Activated CD8-positive, alpha-beta T cell treated with anti-CD3 and anti-CD28 coated beads for 36 hours (primary cell): Measurements from ENCODE around the gene GRAMD2B. TPM values are rescaled to one million over a fixed set of nuclear protein-coding genes. Genes with fewer than 3 reads are reported as not detected.

Source experiments
- ATAC-seq: fragments of 200-7000 bp; cut with Tn5 transposase; one replicate; pipeline ENCODE4 v1.10.0; 2021; ENCODE audit warnings: mild to moderate bottlenecking, moderate library complexity
- CTCF ChIA-PET: fragments of 350-600 bp; sonication (Branson Sonifier 250); formaldehyde crosslinking; loops from one replicate; lab custom pipeline; 2021; ENCODE audit warnings: antibody characterized with exemption; lab: Charles Lee
- POLR2A ChIA-PET: fragments of 350-600 bp; sonication (Branson Sonifier 250); formaldehyde crosslinking; loops from one replicate; lab custom pipeline; 2021; ENCODE audit warnings: antibody characterized with exemption; lab: Charles Lee
- DNase-seq: peaks from one replicate; pipeline ENCODE4 v3.0.0-alpha.2; 2020
- H3K27ac Mint-ChIP-seq: one replicate; pipeline ENCODE4 v1.8.0; 2021; ENCODE audit warnings: mild to moderate bottlenecking, mixed read lengths
- H3K27me3 Mint-ChIP-seq: one replicate; pipeline ENCODE4 v1.8.0; 2021; ENCODE audit warnings: mixed read lengths
- H3K36me3 Mint-ChIP-seq: one replicate; pipeline ENCODE4 v1.8.0; 2021; ENCODE audit warnings: low read depth, mixed read lengths
- H3K4me1 Mint-ChIP-seq: one replicate; pipeline ENCODE4 v1.8.0; 2021; ENCODE audit warnings: low read depth, mixed read lengths
- H3K4me3 Mint-ChIP-seq: one replicate; pipeline ENCODE4 v1.8.0; 2021; ENCODE audit warnings: mild to moderate bottlenecking, moderate library complexity, mixed read lengths
- H3K9me3 Mint-ChIP-seq: one replicate; pipeline ENCODE4 v1.8.0; 2021; ENCODE audit warnings: mixed read lengths
- CTCF ChIP-seq: fragments of 200-600 bp; IDR thresholded peaks from one replicate; pipeline ENCODE4 v1.8.0; 2022; ENCODE audit warnings: antibody characterized with exemption, mild to moderate bottlenecking
- intact Hi-C: fragments of 100-400 bp; cut with micrococcal nuclease; formaldehyde crosslinking; loops from one replicate; pipeline ENCODE4 v1.10.0; 2022
- total RNA-seq, 2 experiments: library from RNA; stranded (reverse); gene quantifications; one replicate each; pipeline ENCODE4 v1.2.3, GENCODE V29; 2021

The GRAMD2B gene
- total RNA-seq, 2 experiments from 2014 or later: 8.0 to 8.4 TPM

GRCh38 chr5:126462239-126463014, 39.2 kb downstream of the GRAMD2B start:
- ChIA-PET CTCF (interaction anchor here (0.6 to 1.3 kb wide), 2 partner anchors 28 to 37 kb away, joined by 3 to 8 read pairs; no protein-coding TSS in a partner anchor), POLR2A (no interaction called here)
- ATAC-seq (no peak), DNase-seq (no peak)
- Mint-ChIP-seq H3K9me3 (no peaks in the 10 kb centered on the region), H3K4me1 (peaks cover 12% of the 10 kb centered on the region), H3K4me3 (no peak overlapping the region), H3K36me3 (peaks cover 14% of the 10 kb centered on the region), H3K27me3 (no peaks in the 10 kb centered on the region), H3K27ac (no peak overlapping the region)
- TF ChIP-seq CTCF: no peak
- intact Hi-C loops: no loop called here

- H3K27me3 Mint-ChIP-seq: no peaks in the 10 kb centered on the region
- ChIA-PET POLR2A (interaction anchor here (0.9 kb wide), 1 partner anchor 14 kb away, joined by 3 read pairs; no protein-coding TSS in a partner anchor), CTCF (interaction anchor here (1.0 kb wide), 1 partner anchor 125 kb away, joined by 3 read pairs; no protein-coding TSS in a partner anchor)
- no peak for TF ChIP-seq CTCF
- no peak overlapping the region for H3K4me3 Mint-ChIP-seq
- no peaks in the 10 kb centered on the region for H3K9me3 Mint-ChIP-seq
- H3K4me1 Mint-ChIP-seq: peaks cover 12% of the 10 kb centered on the region
- peaks cover 12% of the 10 kb centered on the region for H3K36me3 Mint-ChIP-seq
- DNase-seq (peak; percentile 16), ATAC-seq (peak; percentile 74)
- peak overlapping the region; percentile 1 for H3K27ac Mint-ChIP-seq
- intact Hi-C loops: no loop called here
These were observed 40.8 kb downstream of the GRAMD2B start for GRCh38 chr5:126464016-126464415.

GRCh38 chr5:126464959-126465358, 41.8 kb downstream of the GRAMD2B start:
- no peak for ATAC-seq
- DNase-seq: no peak
- intact Hi-C loops: no loop called here
- Mint-ChIP-seq H3K4me3 (no peak overlapping the region), H3K9me3 (no peaks in the 10 kb centered on the region), H3K4me1 (peaks cover 12% of the 10 kb centered on the region), H3K36me3 (peaks cover 14% of the 10 kb centered on the region), H3K27ac (no peak overlapping the region), H3K27me3 (no peaks in the 10 kb centered on the region)
- ChIA-PET CTCF (interaction anchor here (1.0 kb wide), 1 partner anchor 126 kb away, joined by 3 read pairs; no protein-coding TSS in a partner anchor), POLR2A (interaction anchor here (0.9 kb wide), 1 partner anchor 15 kb away, joined by 3 read pairs; no protein-coding TSS in a partner anchor)
- no peak for TF ChIP-seq CTCF

GRCh38 chr5:126468091-126468490, 44.9 kb downstream of the GRAMD2B start:
- ChIA-PET POLR2A (no interaction called here), CTCF (interaction anchor here (1.4 kb wide), 1 partner anchor 32 kb away, joined by 5 read pairs; no protein-coding TSS in a partner anchor)
- H3K36me3 Mint-ChIP-seq: peaks cover 21% of the 10 kb centered on the region
- no peaks in the 10 kb centered on the region for H3K27me3 Mint-ChIP-seq
- TF ChIP-seq CTCF: no peak
- no peak overlapping the region for H3K27ac Mint-ChIP-seq
- intact Hi-C loops: no loop called here
- peaks cover 10% of the 10 kb centered on the region for H3K4me1 Mint-ChIP-seq
- no peak for DNase-seq
- no peak overlapping the region for H3K4me3 Mint-ChIP-seq
- no peak for ATAC-seq
- H3K9me3 Mint-ChIP-seq: no peaks in the 10 kb centered on the region
